Tibial nerve (tissue), 3 donors: ENCODE measurements around the gene SLC66A2.

Experiments
- EP300 ChIP-seq, 2 donors: sonication (generic); formaldehyde crosslinking; IDR thresholded peaks; one replicate each; pipeline ENCODE4 v1.6.1; 2017; ENCODE audit warnings: antibody characterized with exemption in 2 of 2, mild to moderate bottlenecking in 1 of 2
- POLR2A ChIP-seq, 2 donors: fragments of 450-650 bp; IDR thresholded peaks; one replicate each; pipeline ENCODE4 v1.6.1; 2017; ENCODE audit warnings: antibody characterized with exemption in 2 of 2, mild to moderate bottlenecking in 2 of 2, moderate library complexity in 2 of 2

DNA sequence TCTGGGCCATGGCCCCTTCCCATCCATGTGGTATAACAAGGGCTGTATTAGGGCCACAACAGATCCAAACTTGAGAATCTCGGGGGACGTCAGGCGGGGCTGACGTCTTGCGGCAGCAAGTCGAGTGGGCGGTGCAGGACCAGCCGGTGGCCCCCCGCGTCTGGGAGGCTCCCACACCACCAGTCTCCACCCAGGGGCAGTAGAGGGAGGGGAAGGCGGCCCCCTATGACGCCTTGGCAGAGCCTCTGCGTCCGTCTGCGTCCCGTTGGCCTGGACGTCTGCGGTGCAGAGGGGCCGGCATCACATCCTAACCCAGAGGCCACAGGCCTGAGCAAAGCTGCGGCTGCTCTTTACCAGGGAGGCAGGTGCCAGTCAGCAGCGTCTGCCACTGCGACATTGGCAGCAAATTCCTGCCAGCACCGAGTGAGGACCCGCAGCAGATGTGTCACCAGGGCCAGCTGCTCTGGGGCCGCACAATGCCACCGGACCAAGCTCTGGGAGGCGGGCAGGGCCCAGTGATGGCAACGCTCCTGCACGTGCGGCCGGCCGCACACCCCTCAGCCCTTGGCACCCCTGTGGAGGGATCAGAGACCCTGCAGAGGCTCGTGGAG, 79.9 kb downstream of the SLC66A2 start:
- no peak for TF ChIP-seq POLR2A (IDR thresholded peaks at IDR 0.05)
- no peak for TF ChIP-seq EP300 (IDR thresholded peaks at IDR 0.05)
